K562 (cell line): Measurements from ENCODE around the gene CEMIP. TPM values are rescaled to one million over a fixed set of nuclear protein-coding genes. Genes with fewer than 3 reads are reported as not detected.

ENCODE experiments used
- ATAC-seq: fragments of 200-7000 bp; cut with Tn5 transposase; 3 replicates; pipeline ENCODE4 v1.9.1; 2020; ENCODE audit warnings: moderate library complexity
- BruUV-seq: library from RNA; stranded (reverse); fragments of 400-500 nt; replicated peaks from 2 replicates; lab custom pipeline; 2021; lab: Mats Ljungman, UMichigan
- CTCF ChIA-PET: fragments of 300-600 bp; formaldehyde crosslinking; extraction: SDS; loops from one replicate; lab custom pipeline; 2021; ENCODE audit warnings: low intra/inter-chr PET ratio; lab: Yijun Ruan, JAX
- POLR2A ChIA-PET: fragments of 300-600, 350-650 bp; sonication (Branson Sonifier 250); formaldehyde crosslinking; extraction: SDS; loops from one replicate; lab custom pipeline; 2021; ENCODE audit warnings: antibody characterized with exemption, inconsistent platforms; lab: Yijun Ruan, JAX
- DNase-seq, 4 experiments: peaks; one replicate each; pipeline versions ENCODE4 v3.0.0 to v3.0.0-alpha.2; 2011 to 2018; ENCODE audit warnings: low spot score in 3 of 4, mixed read lengths in 3 of 4; ENCODE audit errors: extremely low read depth in 1 of 4
- FAIRE-seq: peaks from 2 replicates; lab custom pipeline; 2011; peaks lifted over from hg19 to GRCh38; lab: Jason Lieb, UNC
- H2AFZ ChIP-seq: 2 replicates; pipeline ENCODE4 v1.6.0; 2011; ENCODE audit warnings: low read depth, low read length, control low read depth, inconsistent platforms
- H3K27ac ChIP-seq: fragments of 200-600 bp; 3 replicates; pipeline ENCODE4 v1.8.0; 2011; ENCODE audit warnings: low read depth, mild to moderate bottlenecking, control low read depth, inconsistent platforms, low read length, moderate library complexity, mixed read lengths; ENCODE audit errors: extremely low read depth
- H3K27me3 ChIP-seq, 2 experiments: fragments of 300-600 bp in 1 of 2; 2 replicates in 1 of 2; 3 replicates in 1 of 2; pipeline versions ENCODE4 v1.6.0 to v1.8.0; 2011; ENCODE audit warnings: inconsistent platforms in 2 of 2, low read length in 2 of 2, mild to moderate bottlenecking in 1 of 2, mixed read lengths in 1 of 2, moderate library complexity in 1 of 2; ENCODE audit not compliant: control insufficient read depth in 2 of 2, insufficient read depth in 2 of 2
- H3K36me3 ChIP-seq: fragments of 300-600 bp; 3 replicates; pipeline ENCODE4 v1.8.0; 2011; ENCODE audit warnings: mild to moderate bottlenecking, low read length, inconsistent platforms; ENCODE audit not compliant: control insufficient read depth, insufficient read depth
- H3K4me1 ChIP-seq, 2 experiments: fragments of 200-600 bp in 1 of 2; replicated peaks in 1 of 2; 2 replicates in 1 of 2; 3 replicates in 1 of 2; pipeline versions ENCODE4 v1.5.1 to v1.8.0; 2011; ENCODE audit warnings: inconsistent platforms in 2 of 2, low read length in 2 of 2, mild to moderate bottlenecking in 1 of 2, mixed read lengths in 1 of 2, moderate library complexity in 1 of 2; ENCODE audit not compliant: control insufficient read depth in 2 of 2, insufficient read depth in 2 of 2
- H3K4me2 ChIP-seq: 2 replicates; pipeline ENCODE4 v1.6.1; 2011; ENCODE audit warnings: low read length, control low read depth, inconsistent platforms, mixed read lengths; ENCODE audit not compliant: insufficient read depth
- H3K4me3 ChIP-seq: fragments of 200-600 bp; sonication (generic), shearing (Covaris generic); 2 replicates; pipeline ENCODE4 v1.5.1; 2016; ENCODE audit warnings: control low read depth, inconsistent platforms
- H3K79me2 ChIP-seq: fragments of 200-600 bp; 3 replicates; pipeline ENCODE4 v1.8.0; 2011; ENCODE audit warnings: low read length, inconsistent platforms; ENCODE audit not compliant: control insufficient read depth, insufficient read depth
- H3K9ac ChIP-seq, 2 experiments: 2 replicates each; pipeline versions ENCODE4 v1.6.0 to v1.6.1; 2011; ENCODE audit warnings: low read depth in 2 of 2, low read length in 2 of 2, control low read depth in 1 of 2, inconsistent platforms in 1 of 2, mild to moderate bottlenecking in 1 of 2, mixed read lengths in 1 of 2; ENCODE audit not compliant: insufficient read depth in 1 of 2
- H3K9me1 ChIP-seq: one replicate; pipeline ENCODE4 v1.6.0; 2011; ENCODE audit warnings: inconsistent platforms, mild to moderate bottlenecking, low read length, moderate library complexity; ENCODE audit not compliant: control insufficient read depth, insufficient read depth
- H3K9me3 ChIP-seq: replicated peaks from 2 replicates; pipeline ENCODE4 v1.5.1; 2011; ENCODE audit warnings: low read depth, low read length, inconsistent platforms; ENCODE audit not compliant: control insufficient read depth, insufficient read depth
- H4K20me1 ChIP-seq: replicated peaks from 2 replicates; pipeline ENCODE4 v1.6.1; 2011; ENCODE audit warnings: low read length, inconsistent platforms, mixed read lengths; ENCODE audit not compliant: control insufficient read depth, insufficient read depth
- GATAD2A ChIP-seq: fragments of 450-650 bp; IDR thresholded peaks from 2 replicates; pipeline ENCODE4 v1.6.1; 2017
- MXI1 ChIP-seq: IDR thresholded peaks from 2 replicates; pipeline ENCODE4 v1.6.1; 2011; ENCODE audit warnings: low read depth, mild to moderate bottlenecking, improper control_type of control experiment, low read length
- NUFIP1 ChIP-seq: fragments of 450-650 bp; IDR thresholded peaks from 2 replicates; pipeline ENCODE4 v1.6.1; 2018; ENCODE audit not compliant: partially characterized antibody
- TAF9B ChIP-seq: fragments of 450-650 bp; IDR thresholded peaks from 2 replicates; pipeline ENCODE4 v1.6.1; 2018; ENCODE audit warnings: mild to moderate bottlenecking; ENCODE audit not compliant: partially characterized antibody
- TCF3 ChIP-seq: sonication (generic); formaldehyde crosslinking; IDR thresholded peaks from 2 replicates; pipeline ENCODE4 v1.4.0; 2020; ENCODE audit warnings: mild to moderate bottlenecking, missing genetic modification reagents
- ZC3H11A ChIP-seq: IDR thresholded peaks from 2 replicates; pipeline ENCODE4 v1.6.1; 2012; ENCODE audit warnings: low read depth, low read length, improper control_type of control experiment
- ZFP36 ChIP-seq: fragments of 150-350 bp; IDR thresholded peaks from 2 replicates; pipeline ENCODE4 v1.6.1; 2018; ENCODE audit warnings: low read length, low read depth; ENCODE audit not compliant: partially characterized antibody
- ZNF41 ChIP-seq: fragments of 250-450 bp; sonication (Bioruptor Pico); conservative IDR thresholded peaks from 2 replicates; pipeline ENCODE4 v1.4.0; 2020; ENCODE audit warnings: mild to moderate bottlenecking
- ZNF644 ChIP-seq: fragments of 200-800 bp; sonication (Bioruptor generic); IDR thresholded peaks from 2 replicates; pipeline ENCODE4 v1.6.1; 2016; ENCODE audit warnings: low read depth, missing genetic modification characterization, missing compliant biosample characterization
- ZNF766 ChIP-seq: fragments of 200-800 bp; sonication (Bioruptor generic); conservative IDR thresholded peaks from 2 replicates; pipeline ENCODE4 v1.6.1; 2016; ENCODE audit warnings: missing genetic modification characterization, missing compliant biosample characterization
- ZNF79 ChIP-seq: fragments of 250-450 bp; sonication (Bioruptor Pico); IDR thresholded peaks from 2 replicates; pipeline ENCODE4 v1.4.0; 2020; ENCODE audit warnings: low read depth, mild to moderate bottlenecking, moderate library complexity
- WGBS: fragments of 100-300 bp; shearing (Covaris generic); methylation state at CpG from one replicate; pipeline ENCODE4 v1.1.6; 2016; ENCODE audit warnings: low coverage, mixed read lengths; ENCODE audit not compliant: insufficient coverage; ENCODE audit errors: missing lambda C conversion rate; 5-methylcytosine and 5-hydroxymethylcytosine counted together
- in situ Hi-C: fragments of 300-500 bp; cut with MboI; formaldehyde crosslinking; loops from 4 replicates; pipeline ENCODE4 v1.15.0; 2018; ENCODE audit warnings: inconsistent platforms, mixed read lengths
- intact Hi-C: fragments of 100-400 bp; cut with micrococcal nuclease; formaldehyde crosslinking; loops from 2 replicates; pipeline ENCODE4 v1.14.2; 2022
- polyA plus RNA-seq, 8 experiments: library from polyadenylated mRNA; depleted of rRNA in 4 of 8; stranded (reverse) in 5 of 8; unstranded in 3 of 8; fragments of >200 nt; fragmentation: Nextera tagmentation in 2 of 8; fragmentation: Illumina TruSeq in 1 of 8; extraction: Ambion mirVana in 2 of 8; extraction: Trizol in 1 of 8; gene quantifications; 2 replicates each; pipeline versions ENCODE4 v1.2.1 to v1.2.3, GENCODE V29; 2011 to 2014; ENCODE audit warnings: inconsistent platforms in 1 of 8, missing spikeins in 1 of 8
- total RNA-seq, 7 experiments: library from RNA; depleted of rRNA in 6 of 7; stranded (reverse); fragments of >200 nt in 6 of 7; fragmentation: Illumina TruSeq in 2 of 7; extraction: Trizol in 2 of 7; gene quantifications; 2 replicates each; pipeline versions ENCODE4 v1.2.1 to v1.2.3, GENCODE V29; 2011 to 2021; ENCODE audit warnings: low replicate concordance in 1 of 7
- TF ChIP-seq, protein P1 (sequence below): sonication (generic); formaldehyde crosslinking; IDR thresholded peaks from 2 replicates; pipeline ENCODE4 v1.8.1; 2023; ENCODE audit warnings: mild to moderate bottlenecking, missing genetic modification reagents
- TF ChIP-seq, protein P2 (sequence below): fragments of 450-650 bp; IDR thresholded peaks from 2 replicates; pipeline ENCODE4 v1.6.1; 2018; ENCODE audit warnings: mild to moderate bottlenecking, low read depth; ENCODE audit not compliant: partially characterized antibody
- TF ChIP-seq, protein P3 (sequence below), 3 experiments: fragments of 200-800 bp in 1 of 3; fragments of 250-450 bp in 1 of 3; fragments of 450-650 bp in 1 of 3; sonication (Bioruptor Pico) in 1 of 3; sonication (Bioruptor generic) in 1 of 3; formaldehyde crosslinking in 1 of 3; IDR thresholded peaks; 2 replicates each; pipeline versions ENCODE4 v1.6.1 to v1.8.0; 2016 to 2022; ENCODE audit warnings: mild to moderate bottlenecking in 2 of 3, missing genetic modification characterization in 2 of 3, missing compliant biosample characterization in 1 of 3, moderate library complexity in 1 of 3
- TF ChIP-seq, protein P4 (sequence below): IDR thresholded peaks from 2 replicates; pipeline ENCODE4 v1.6.1; 2011; ENCODE audit not compliant: insufficient read length; ENCODE audit errors: extremely low read depth

The CEMIP gene
- total and polyA plus RNA-seq, 9 of the 15 experiments (the other 6 are each of a cell fraction or from before 2014, with no cell fraction given): 0.33 TPM; not detected in 8

DNA sequence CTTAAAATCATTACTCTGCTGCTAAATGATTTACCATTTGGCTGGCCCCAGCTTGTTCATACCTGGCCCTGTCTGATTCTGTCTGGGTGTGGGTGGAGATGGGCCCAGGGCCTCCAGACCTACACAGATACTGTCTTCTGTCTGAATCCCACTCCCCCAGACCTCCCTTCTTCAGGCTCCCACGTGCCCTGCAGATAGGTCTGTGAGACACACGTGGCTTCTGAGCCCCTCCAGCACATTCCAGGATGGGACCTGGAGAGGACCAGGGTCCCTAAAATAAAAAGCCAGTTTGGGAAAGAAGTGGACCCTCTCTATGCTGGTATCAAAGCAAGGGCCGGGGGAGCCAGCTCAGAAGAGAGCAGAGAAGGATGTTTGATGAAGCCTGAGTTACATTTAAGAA lies 14.6 kb upstream of the CEMIP start:
- FAIRE-seq: no peak
- no peak overlapping the region for H3K4me3 ChIP-seq
- H3K9me1 ChIP-seq: no peaks in the 10 kb centered on the region
- H3K9ac ChIP-seq: no peak overlapping the region
- in situ Hi-C loops: no loop called here
- H3K4me2 ChIP-seq: no peak overlapping the region
- no peaks in the 10 kb centered on the region for H3K36me3 ChIP-seq
- no peaks in the 10 kb centered on the region; the same call in 1 of the 2 replicates for H3K9me3 ChIP-seq
- DNase-seq: no peak
- ChIA-PET POLR2A (interaction anchor here (0.5 kb wide), 1 partner anchor 1161 kb away, joined by 3 read pairs; no protein-coding TSS in a partner anchor), CTCF (no interaction called here)
- H3K27ac ChIP-seq: no peak overlapping the region
- no peak for ATAC-seq
- no TSS peak for BruUV-seq
- H3K79me2 ChIP-seq: no peaks in the 10 kb centered on the region
- peaks cover 0 to 15% of the 10 kb centered on the region in 2 experiments; a peak in 2 of 5 replicates for H3K27me3 ChIP-seq
- H3K4me1 ChIP-seq: no peaks in the 10 kb centered on the region
- no peaks in the 10 kb centered on the region for H4K20me1 ChIP-seq
- no peak overlapping the region for H2AFZ ChIP-seq
- 0% methylated on average over 3 of the region's 3 CpGs for WGBS
- intact Hi-C loops: no loop called here
- TF ChIP-seq NUFIP1 (no peak), TAF9B (no peak), TCF3 (CRISPR knock-in tag) (no peak), MXI1 (no peak), ZNF644 (tag) (no peak), GATAD2A (no peak), ZNF766 (CRISPR knock-in tag) (no peak), ZNF41 (CRISPR knock-in tag) (no peak), ZC3H11A (no peak), ZFP36 (no peak), ZNF79 (CRISPR knock-in tag) (no peak)
- TF ChIP-seq, protein P1, sequence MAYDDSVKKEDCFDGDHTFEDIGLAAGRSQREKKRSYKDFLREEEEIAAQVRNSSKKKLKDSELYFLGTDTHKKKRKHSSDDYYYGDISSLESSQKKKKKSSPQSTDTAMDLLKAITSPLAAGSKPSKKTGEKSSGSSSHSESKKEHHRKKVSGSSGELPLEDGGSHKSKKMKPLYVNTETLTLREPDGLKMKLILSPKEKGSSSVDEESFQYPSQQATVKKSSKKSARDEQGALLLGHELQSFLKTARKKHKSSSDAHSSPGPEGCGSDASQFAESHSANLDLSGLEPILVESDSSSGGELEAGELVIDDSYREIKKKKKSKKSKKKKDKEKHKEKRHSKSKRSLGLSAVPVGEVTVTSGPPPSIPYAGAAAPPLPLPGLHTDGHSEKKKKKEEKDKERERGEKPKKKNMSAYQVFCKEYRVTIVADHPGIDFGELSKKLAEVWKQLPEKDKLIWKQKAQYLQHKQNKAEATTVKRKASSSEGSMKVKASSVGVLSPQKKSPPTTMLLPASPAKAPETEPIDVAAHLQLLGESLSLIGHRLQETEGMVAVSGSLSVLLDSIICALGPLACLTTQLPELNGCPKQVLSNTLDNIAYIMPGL: no peak
- TF ChIP-seq, protein P2, sequence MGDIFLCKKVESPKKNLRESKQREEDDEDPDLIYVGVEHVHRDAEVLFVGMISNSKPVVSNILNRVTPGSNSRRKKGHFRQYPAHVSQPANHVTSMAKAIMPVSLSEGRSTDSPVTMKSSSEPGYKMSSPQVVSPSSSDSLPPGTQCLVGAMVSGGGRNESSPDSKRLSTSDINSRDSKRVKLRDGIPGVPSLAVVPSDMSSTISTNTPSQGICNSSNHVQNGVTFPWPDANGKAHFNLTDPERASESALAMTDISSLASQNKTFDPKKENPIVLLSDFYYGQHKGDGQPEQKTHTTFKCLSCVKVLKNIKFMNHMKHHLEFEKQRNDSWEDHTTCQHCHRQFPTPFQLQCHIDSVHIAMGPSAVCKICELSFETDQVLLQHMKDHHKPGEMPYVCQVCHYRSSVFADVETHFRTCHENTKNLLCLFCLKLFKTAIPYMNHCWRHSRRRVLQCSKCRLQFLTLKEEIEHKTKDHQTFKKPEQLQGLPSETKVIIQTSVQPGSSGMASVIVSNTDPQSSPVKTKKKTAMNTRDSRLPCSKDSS: no peak
- TF ChIP-seq, protein P3, sequence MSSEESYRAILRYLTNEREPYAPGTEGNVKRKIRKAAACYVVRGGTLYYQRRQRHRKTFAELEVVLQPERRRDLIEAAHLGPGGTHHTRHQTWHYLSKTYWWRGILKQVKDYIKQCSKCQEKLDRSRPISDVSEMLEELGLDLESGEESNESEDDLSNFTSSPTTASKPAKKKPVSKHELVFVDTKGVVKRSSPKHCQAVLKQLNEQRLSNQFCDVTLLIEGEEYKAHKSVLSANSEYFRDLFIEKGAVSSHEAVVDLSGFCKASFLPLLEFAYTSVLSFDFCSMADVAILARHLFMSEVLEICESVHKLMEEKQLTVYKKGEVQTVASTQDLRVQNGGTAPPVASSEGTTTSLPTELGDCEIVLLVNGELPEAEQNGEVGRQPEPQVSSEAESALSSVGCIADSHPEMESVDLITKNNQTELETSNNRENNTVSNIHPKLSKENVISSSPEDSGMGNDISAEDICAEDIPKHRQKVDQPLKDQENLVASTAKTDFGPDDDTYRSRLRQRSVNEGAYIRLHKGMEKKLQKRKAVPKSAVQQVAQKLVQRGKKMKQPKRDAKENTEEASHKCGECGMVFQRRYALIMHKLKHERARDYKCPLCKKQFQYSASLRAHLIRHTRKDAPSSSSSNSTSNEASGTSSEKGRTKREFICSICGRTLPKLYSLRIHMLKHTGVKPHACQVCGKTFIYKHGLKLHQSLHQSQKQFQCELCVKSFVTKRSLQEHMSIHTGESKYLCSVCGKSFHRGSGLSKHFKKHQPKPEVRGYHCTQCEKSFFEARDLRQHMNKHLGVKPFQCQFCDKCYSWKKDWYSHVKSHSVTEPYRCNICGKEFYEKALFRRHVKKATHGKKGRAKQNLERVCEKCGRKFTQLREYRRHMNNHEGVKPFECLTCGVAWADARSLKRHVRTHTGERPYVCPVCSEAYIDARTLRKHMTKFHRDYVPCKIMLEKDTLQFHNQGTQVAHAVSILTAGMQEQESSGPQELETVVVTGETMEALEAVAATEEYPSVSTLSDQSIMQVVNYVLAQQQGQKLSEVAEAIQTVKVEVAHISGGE (CRISPR knock-in tag; IDR thresholded peaks at IDR 0.05): no peak
- TF ChIP-seq, protein P4, sequence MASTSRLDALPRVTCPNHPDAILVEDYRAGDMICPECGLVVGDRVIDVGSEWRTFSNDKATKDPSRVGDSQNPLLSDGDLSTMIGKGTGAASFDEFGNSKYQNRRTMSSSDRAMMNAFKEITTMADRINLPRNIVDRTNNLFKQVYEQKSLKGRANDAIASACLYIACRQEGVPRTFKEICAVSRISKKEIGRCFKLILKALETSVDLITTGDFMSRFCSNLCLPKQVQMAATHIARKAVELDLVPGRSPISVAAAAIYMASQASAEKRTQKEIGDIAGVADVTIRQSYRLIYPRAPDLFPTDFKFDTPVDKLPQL: no peak
